HG02981 (cell line): ENCODE results near the gene GOLGB1.
A peak's percentile ranks its signal among the peaks of the same experiment; 100 is the strongest.
"Not testable (repeated sequence)": the region's sequence is repeated elsewhere in the genome, so short reads cannot be mapped to it uniquely, and the experiment has no call there.

Experiments
- ATAC-seq: cut with Tn5 transposase; IDR thresholded peaks from one replicate; pipeline ENCODE4 v1.9.1; 2021; ENCODE audit warnings: mild to moderate bottlenecking, moderate library complexity; ENCODE audit not compliant: unreplicated experiment

Gene GOLGB1

DNA sequence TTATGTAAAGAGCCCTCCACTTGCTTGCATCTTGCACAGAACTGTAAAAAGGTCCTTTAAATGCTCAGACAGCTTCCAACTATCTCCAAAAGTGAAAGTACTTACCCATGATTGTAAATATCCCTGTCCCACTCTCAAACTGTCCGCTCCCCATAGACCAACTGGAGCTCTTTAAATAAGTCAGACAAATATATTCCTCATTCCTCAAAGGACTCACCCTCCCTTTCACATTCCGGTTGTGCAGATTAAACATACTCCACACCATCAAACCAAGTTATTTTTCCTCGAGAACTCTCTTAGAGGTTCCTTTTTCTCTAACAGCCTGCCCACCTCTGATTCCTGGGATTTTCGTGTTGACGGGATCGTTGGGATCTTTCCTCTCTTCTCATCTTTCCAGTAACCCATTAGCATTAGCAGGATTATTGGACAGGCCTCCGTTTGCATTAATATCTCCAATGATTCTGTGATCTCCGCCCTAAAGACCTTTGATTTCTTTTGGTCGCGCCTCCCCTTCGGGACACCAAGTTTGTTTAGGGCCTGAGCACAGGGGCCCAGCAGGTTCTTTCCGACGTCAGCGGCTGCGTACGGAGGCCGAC is 763 bp downstream of the GOLGB1 start:
- ATAC-seq: peak; percentile 5

DNA sequence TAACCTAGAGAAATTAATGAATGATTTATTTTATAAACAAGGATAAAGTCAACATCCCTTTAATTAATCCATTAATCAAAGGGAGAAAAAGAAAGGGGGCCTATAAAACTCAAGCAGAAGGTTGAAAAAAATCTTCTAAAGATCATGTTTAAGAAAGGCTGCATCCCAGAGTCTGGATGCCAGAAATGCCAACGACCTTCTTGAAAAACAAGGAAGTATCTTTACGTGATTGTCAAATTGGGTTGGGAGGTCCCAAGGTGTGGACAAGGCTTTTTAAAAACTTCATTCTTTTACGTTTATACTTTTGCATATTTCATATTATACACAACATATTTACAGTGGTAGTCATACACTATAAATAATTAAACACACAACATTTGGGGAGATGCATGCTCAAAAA is 1.6 kb downstream of the GOLGB1 start:
- ATAC-seq: no peak

- not testable (repeated sequence) for ATAC-seq
These were observed 6.4 kb downstream of the GOLGB1 start for GRCh38 chr3:121743106-121743505.

DNA sequence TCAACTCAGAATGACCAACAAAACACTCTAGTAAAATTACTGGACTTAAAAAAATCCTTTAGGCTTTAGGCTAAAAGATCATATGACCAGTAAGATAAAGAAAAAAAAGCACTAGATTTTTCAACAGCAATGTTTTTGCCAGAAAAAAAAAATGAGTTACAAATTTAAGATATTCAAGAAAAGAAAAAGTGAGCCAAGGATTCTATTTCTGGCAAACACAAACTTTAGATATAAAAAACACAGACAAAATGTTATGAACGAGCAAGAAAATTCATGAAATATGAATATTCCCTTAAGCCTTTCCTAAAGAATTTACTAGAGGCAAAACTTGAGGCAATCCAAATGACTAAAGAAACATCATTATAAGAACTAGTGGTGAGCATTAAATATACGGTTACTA is 8.6 kb downstream of the GOLGB1 start:
- no peak for ATAC-seq

DNA sequence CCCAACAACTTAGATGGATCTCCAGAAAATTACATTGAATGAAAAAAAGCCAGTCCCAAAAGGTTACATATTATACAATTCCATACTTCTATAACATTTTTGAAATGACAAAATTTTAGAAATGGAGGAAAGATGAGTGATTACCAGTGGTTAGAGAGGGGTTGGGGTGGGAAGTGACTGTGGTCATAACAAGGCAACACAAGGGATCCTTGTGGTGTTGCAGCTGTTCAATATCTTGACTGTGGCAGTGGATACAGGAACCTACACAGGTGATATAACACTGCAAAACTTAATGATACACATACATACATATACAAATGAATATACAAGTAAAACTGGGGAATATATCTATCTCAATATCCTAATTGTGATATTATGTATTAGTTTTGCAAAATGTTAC is 9.6 kb downstream of the GOLGB1 start:
- ATAC-seq: no peak

DNA sequence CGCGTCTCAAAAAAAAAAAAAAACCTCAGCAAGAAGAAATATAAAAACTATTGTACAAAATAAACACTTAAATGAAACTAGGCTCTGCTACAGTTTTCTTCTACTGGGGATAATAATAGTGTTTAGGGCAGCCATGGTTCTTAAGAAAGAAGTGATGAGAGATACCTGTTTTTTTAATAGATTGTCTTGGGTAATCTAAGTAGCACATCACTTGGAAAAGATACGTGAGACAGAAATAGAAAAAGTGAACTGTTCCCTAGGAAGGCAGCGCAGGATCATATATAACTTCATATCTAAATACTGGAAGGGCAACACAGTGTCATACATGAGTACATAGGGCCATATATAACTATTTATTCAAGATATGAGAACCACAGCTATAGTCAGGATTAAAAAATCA is 11.9 kb downstream of the GOLGB1 start:
- ATAC-seq: no peak

- ATAC-seq: no peak
These were observed 13.4 kb downstream of the GOLGB1 start for GRCh38 chr3:121736112-121736511.

DNA sequence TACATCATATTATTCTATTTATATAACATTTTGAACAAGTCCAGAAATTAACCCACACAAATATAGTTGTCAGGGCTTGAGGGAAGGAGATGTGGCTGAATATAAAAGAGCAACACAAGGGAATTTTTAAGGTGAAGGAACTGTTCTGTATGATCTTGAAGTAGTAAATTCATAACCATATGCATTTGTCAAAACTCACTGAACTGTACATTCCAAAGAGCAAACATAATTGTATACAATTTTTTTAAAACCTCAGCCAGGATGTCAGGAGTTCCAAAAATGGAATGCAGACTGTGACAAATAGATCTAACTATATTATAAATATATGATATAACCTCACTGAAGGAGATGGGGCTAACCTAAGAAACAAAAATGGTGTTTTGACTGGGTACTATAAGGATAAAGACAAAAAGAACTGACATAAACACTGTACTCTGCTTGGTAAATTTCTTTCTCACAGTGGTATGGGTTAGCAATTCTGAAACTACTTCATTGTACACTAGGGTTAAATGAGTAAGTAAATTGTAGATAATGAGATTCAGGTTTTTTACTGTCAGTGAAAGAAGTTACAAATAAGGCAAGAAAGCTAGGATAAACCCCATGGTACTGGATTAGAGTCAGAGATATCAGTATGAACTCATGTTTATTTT is 14.4 kb downstream of the GOLGB1 start:
- peak; percentile 96 for ATAC-seq

DNA sequence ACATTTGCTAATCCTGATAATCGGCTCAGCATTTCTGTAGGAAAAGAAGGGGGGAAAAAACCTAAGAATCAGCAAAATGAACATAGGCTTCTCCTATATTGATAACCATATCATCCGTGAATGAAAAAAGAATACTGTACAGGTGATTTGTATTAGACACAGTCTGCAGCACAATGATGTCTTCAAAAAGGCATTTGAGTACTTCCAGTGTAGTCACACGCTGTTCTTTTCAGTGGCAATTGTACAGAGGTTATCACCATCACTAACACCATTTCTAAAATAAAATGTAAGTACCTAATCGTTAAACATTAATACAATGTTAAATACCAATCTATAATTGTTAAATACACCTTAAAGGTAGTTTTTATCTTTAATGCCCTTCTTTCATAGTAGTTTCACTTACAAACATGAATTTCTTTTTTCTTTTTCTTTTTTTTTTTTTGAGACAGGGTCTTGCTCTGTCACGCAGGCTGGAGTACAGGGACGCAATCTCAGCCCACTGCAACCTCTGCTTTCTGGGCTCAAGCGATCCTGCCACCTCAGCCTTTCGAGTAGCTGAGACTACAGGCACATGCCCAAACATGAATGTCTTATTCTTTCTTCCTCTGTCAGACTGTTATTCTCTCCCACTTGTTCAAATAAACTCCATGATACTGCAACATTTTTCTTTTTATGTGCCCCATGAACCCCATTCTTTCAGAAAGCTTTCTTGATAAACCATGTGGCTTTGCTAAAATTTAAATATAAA is 18.4 kb downstream of the GOLGB1 start:
- ATAC-seq: no peak

DNA sequence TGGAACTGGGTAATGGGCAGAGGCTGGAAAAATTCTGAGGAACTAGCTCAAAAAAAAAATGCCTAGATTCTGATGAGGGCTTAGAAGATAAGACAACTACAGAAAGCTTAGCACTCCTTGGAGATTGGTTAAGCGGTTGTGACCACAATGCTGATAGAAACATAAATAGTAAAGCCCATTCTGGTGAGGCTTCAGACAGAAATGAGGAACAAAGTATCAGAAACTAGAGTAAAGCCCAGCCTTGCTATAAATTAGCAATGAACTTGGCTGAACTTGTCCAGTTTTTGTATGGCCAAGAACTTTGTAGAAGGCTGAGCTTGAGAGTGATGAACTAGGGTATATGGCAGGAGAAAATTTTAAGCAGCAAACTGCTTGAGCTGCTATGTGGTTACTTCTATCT is 25.4 kb downstream of the GOLGB1 start:
- peak; percentile 97 for ATAC-seq

GRCh38 chr3:121723485-121723884 is 26.1 kb downstream of the GOLGB1 start:
- no peak for ATAC-seq

GRCh38 chr3:121722411-121722810 is 27.1 kb downstream of the GOLGB1 start:
- no peak for ATAC-seq

- no peak for ATAC-seq
These were observed 29.4 kb downstream of the GOLGB1 start for GRCh38 chr3:121720163-121720562.

- ATAC-seq: no peak
These were observed 30.1 kb downstream of the GOLGB1 start for GRCh38 chr3:121719423-121719822.

DNA sequence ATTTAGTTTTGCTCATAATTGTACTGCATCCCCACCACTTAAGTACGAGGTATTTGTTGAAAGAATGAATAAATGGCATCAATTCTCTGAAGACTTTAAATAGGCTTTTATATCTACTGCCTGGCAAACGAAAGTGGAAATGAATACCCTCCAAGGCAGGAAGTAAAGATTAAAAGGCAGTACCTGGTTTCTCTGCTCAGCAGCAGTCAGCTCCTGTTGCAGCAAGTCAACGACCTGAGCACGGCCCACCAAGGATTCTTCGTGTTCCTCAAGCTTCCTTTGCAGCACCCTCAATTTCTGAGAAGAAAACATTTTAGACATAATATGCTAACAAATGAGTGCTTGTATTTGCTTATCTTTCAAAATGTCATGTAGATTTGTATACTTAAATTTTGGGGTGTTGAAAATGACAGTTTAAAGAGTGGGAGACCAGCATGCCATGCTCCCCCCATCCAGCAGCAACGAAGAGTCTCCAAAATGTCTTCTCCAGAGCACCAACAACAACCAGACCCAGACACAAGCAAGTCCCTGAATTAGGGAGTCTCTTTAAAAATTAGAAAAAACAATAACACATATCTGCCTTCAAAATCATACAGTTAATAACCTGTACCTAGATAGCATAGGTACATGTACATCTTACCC is 31.2 kb downstream of the GOLGB1 start:
- no peak for ATAC-seq

DNA sequence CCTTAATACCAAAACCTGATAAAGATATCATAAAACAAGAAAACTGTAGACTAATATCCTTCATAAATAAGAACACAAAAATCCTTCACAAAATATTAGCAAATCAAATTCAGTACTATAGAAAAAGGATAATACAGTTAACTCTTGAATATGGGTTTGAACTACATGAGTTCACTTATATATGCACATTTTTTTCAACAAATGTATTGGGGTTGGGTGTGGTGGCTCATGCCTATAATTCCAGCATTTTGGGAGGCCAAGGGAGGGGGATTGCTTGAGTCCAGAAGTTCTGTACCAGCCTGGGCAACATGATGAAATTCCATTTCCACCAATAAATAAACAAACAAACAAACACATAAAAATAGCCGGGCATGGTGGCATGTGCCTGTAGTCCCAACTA is 39.2 kb downstream of the GOLGB1 start:
- ATAC-seq: no peak

DNA sequence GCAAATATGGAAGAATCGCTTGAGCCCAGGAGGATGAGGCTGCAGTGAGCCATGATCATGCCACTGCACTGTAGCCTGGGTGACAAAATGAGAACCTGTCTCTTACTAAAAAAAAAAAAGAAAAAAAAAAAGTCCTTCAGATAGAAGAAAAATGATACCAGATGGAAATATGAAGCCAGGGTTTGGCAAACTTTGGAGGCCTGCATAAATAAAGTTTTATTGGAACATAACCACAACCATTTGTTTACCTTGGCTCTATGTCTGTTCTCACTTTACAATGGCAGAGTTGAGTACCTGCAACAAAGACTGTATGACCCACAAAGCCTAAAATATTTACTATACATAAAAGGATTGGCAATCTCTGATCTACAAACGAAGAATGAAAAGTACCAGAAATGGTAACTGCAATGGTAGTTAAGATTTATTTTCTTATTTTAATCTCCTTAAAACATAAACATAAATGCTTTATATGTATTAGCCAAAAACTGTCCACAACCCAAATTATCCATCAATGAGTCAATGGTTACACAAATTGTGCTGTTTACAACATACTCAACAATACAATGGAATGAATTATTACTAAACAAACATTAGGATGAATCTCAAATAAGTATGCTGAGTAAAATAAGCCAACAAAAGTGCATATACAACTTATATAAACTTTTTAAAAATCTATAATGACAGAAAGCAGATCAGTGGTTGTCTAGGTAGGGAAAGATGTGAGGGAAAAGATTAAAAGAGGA is 41.8 kb downstream of the GOLGB1 start:
- no peak for ATAC-seq

DNA sequence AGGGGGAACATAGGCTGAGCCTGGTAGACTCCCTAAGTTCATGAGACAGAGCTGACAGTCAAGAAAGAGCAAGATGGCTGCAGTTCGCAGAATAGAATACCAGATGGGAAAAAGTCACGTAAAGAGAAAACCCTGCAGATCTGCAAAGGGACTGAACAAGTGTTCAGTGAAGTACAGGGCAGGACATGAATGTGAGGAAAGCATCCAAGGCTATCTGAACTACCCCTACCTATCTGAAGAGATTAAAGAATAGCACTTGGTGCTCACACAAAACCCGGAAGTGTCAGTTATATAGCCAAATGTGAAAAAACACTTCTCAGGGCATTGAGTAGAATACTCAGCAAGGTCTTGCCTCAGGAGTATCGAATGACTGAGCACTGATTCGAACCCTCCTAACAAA is 44.0 kb downstream of the GOLGB1 start:
- ATAC-seq: no peak

GRCh38 chr3:121703973-121704372 is 45.6 kb downstream of the GOLGB1 start:
- ATAC-seq: no peak

GRCh38 chr3:121698901-121699300 is 50.6 kb downstream of the GOLGB1 start:
- no peak for ATAC-seq

- no peak for ATAC-seq
These were observed 51.1 kb downstream of the GOLGB1 start for GRCh38 chr3:121698476-121698875.
